SIG-M5 treated with dmso at 0.1 percent for 504 hours (cell line): Measurements from ENCODE around the gene C6orf136.
"Not testable (repeated sequence)": the region's sequence is repeated elsewhere in the genome, so short reads cannot be mapped to it uniquely, and the experiment has no call there.

ENCODE experiments used
- DNase-seq: peaks from one replicate; lab custom pipeline; 2025; ENCODE audit not compliant: unreplicated experiment; lab: John Stamatoyannopoulos, UW

C6orf136 gene

DNA sequence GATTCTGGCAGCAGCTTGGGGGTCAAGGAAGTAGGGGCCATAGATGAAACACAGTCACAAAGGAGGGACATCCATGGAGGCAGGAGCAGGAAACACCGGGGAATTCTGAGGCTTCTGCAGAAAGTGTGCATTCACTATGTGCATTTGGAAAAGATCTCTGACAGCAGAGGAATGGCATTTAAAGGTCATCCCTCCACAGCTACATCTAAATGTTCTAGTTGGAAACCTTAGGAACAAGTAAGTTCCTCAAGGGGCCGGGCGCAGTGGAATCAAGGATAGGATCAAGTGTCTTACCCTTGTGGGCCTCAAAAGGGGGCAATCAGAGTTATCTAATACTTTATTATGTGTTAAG lies 8.8 kb downstream of the C6orf136 start:
- DNase-seq, result no peak

- no peak for DNase-seq
Measured at GRCh38 chr6:30656513-30656912, 9.6 kb downstream of the C6orf136 start.

DNA sequence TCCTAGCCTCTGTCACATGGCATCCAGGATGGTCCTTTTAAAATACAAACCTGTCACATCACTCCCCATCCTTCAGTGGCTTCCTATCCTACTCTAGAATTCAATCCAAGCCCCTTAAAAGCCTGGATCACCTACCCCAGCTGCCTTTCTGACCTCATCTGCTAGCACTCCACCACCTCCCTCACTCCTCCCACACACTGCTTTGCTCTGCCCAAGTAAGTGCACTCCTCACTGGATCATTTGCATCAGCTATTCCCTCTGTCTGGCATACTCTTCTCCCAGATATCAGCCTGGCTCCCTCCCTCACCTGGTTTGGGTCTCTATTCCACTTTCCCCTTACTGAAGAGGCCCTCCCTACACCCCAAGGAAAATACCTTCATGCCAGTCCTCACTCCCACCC lies 10.5 kb downstream of the C6orf136 start:
- no peak for DNase-seq

GRCh38 chr6:30657922-30658321 lies 11.0 kb downstream of the C6orf136 start:
- DNase-seq, result not testable (repeated sequence)

GRCh38 chr6:30664994-30665767 lies 18.2 kb downstream of the C6orf136 start:
- no peak for DNase-seq

DNA sequence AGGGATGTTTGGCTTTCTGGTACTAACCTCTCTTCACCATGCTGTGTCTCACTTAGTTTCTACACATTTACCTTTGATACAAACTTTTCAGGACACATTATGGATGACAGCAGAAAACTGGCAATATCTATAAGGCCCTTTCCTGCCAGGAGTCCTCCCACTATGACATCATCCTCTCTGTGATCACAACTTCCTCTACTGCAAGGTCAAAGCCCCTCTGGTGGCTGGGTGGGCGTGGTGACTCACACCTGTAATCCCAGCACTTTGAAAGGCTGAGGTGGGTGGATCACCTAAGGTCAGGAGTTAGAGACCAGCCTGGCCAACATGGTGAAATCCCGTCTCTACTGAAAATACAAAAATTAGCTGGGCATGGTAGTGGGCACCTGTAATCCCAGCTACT lies 19.4 kb downstream of the C6orf136 start:
- DNase-seq, result not testable (repeated sequence)

DNA sequence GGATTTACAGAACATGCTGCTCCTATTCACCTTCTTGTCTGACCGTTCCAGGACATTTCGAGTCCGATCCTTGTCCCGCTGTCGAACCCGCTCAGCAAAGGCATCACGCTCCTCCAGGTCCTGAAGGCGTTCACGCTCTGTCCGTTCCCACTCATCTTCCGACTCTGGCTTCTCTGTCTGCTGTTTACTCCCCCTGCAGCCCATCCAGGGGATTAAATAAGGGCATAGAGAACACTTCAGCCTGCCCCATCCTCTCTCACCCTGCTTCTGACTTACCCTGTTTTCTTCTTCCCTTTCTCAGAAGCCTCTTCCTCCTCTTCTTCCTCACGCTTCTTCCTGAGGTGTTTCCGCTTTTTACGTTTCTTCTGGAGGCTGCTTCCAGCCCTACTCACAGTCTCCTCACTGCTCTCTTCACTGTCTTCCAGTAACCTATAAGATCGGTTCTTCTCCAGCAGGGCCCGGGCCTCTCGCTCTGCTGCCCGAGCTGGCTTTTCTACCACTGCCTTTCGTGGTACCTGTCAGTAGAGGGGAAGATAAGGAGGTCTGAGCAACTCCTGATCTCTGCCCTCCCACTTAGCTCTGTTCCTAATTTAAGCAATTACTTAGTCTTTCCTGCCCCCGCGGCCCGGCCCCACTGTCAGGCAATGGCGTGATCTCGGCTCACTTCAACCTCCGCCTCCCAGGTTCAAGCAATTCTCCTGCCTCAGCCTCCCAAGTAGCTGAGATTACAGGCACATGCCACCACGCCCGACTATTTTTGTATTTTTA lies 24.0 kb downstream of the C6orf136 start:
- no peak for DNase-seq

DNA sequence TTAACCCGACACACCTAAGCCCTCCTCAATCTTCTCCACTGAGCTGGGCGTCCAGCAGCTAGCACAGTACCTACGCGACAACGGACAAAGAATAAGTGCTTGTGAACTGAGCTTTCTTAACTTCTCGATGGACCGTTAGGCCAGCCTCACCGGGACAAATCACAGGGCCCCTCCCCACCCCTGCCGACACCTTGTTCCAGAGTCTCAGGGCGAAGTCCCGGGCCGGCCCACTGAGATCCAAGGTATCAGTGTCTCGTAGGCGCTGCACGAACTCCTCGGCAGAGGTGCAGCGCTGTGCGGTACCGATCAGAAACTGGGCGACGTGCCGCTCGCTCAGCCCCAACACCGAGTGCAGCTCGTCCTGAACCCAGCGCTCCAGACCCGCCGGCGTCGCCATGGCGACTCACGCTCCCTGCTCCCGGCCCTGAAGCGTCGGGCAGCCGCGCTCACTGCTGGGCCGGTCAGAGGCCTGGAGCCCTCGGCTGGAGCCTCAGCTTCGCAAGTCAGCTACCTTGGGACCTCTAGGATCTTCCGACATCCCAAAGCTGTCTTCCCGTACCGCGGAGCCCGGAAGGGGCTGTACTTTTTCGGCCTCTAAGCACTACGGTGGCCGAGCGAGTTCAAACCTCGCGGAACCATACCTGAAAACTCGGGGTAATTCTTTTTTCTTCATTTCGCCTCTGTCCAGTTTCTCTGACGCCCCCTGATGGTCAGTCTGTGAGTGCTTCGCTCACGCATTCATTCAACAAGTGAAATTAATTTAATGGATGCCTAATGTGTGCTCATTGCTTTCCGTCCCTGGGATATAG lies 25.7 kb downstream of the C6orf136 start, which contains the start of gene DHX16:
DHX16 (minus strand) TSS at position 562 of the 809 bp plus-strand sequence; CDS start at position 397, 165 bp downstream.
- peak; percentile 94 for DNase-seq

DNA sequence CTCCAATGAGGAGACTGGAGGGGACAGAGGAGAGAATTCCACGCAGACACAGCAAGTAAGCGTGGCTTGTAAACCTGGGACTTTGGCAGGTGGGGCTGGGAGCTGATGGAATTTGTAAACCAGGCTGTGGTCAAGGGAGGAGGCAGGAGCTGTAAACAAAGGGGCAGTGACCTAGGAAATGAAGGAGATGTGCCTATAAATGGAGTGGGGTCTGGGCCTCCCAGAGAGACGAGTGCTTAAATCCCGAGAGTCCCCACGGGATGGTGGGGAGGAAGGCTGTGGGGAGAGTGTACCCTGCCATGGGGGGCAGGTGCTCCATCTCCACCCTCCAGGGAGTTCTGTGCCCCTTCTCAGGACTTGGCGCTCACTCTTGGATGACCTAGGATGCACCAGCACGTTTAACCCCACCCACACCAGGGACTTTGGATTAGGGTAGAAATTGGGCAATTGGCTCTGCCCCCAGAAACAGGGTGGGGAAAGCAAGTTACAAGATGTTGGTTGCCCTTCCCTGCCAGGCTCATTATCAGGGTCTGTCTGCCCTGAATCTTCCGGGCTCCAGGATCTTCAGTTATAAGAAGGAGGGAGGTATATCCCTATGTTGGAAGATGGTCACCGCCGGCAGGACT lies 29.8 kb downstream of the C6orf136 start:
- no peak for DNase-seq

DNA sequence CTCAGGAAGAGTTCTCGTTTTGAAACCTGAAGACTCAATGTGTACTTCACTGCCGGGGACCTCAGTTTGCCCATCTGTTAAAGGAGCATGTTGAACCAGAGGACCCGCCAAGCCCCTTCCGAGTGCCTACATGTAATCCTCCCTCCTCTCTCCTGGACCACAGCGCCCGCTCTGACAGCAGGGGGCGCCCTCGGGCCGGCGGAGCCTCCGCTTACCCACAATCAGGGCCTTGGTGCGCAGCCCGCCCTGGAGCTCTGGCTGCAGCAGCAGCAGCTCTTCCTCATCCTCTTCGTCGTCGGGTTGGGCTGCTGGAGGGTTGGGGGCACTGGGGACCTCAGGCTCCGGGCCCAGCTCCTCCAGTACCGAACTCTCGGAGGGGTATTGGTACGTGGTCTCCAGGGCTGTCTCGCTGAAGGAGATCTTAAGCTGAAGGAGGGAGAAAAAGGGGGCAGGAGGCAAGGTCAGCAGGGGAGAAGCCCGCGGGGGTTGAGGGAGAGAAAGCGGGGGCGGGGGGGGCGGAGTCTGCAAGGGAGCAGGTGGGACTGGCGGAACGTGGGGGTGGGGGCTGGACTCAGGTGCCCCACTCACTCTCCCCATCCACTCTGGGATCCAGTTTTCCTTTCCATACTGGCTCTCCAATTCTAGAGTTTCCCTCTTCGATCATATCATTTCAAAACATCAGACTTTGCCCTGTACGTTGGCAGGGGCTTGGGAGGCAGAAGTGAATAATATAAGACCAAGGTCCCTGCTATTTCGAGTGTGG lies 32.2 kb downstream of the C6orf136 start:
- peak; percentile 48 for DNase-seq

DNA sequence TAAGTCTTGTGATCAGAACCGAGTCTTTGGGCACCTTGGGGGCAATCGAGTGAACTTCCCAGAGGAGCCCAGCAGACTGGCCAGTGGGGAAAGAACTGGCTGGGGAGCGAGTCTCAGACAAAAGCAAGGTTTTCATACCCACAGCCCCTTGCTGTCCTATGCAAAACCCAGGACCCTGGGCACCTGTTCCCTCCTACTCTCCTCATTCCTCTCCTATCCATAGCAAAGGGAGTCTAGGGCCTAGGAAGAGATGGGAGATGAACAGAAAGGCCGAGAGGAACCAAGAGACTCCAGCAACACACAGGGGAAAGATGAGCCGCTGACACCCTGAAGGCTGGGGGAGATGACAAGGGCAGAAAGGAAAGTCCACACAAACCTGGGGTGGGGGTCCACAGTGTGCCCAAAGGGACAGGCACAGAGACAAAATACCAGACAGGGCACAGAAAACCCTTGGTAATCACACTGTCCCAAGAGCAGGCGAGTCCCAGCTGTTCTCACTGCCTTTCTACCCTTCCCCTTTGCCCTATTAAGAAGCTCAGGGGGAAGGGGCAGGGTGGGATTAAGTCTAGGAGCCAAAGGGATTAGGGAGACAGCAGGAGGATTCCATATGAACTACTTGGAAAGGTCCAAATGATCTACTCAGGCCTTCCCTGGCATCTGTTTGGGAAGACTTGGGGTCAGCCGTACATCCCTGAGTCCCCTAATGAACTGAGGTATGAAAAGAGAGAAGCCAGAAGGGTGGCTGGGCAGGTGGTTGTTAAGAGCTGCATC lies 33.0 kb downstream of the C6orf136 start:
- no peak for DNase-seq

GRCh38 chr6:30681766-30682142 lies 34.8 kb downstream of the C6orf136 start:
- DNase-seq, result no peak

DNA sequence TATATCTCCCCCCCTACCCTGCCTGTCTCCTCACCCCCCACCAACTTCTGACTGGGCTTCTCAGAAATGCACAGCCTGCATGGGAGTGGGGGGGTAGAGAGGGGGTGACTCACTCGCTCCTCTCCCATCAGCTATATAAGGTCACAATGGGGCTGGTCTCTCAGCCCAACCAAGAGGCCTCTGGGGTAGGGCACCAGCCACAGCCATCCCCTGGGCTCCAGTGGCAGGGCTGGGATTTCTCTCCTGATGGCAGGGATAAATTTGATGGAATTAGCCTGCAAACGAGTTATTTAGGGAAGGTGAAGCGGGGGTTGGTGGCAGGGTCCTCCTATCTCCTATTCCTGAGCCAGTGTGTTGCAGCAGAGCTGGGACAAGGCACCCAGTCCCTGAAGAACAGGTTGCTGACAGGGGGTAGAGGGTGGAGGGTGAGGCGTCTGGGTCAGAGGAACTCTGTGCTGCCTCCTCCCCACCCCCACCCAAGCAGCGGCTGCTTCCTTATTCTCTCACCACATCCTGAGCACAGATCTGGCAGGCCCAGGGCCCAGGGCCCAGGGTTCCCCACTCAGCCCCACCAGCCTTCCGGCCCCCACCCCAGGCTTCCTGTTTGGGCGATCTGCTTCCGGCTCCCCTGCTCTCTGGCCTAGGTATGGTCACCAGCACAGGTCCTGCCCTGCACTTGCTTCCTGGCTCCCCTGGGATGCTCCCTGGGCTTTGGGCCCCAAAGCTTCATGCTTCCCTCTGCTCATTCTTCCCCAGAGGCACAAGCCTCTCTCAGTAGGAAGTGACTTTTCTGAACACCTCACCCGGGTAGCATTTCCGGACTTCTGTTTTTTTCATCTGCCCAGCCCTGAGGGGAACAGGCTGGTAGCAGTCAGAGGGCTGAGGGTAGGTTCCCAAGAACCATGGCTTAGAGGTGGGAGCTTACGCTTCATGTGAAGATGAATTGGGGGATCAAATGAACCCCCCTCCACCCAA lies 35.5 kb downstream of the C6orf136 start:
- DNase-seq, result peak; percentile 89

DNA sequence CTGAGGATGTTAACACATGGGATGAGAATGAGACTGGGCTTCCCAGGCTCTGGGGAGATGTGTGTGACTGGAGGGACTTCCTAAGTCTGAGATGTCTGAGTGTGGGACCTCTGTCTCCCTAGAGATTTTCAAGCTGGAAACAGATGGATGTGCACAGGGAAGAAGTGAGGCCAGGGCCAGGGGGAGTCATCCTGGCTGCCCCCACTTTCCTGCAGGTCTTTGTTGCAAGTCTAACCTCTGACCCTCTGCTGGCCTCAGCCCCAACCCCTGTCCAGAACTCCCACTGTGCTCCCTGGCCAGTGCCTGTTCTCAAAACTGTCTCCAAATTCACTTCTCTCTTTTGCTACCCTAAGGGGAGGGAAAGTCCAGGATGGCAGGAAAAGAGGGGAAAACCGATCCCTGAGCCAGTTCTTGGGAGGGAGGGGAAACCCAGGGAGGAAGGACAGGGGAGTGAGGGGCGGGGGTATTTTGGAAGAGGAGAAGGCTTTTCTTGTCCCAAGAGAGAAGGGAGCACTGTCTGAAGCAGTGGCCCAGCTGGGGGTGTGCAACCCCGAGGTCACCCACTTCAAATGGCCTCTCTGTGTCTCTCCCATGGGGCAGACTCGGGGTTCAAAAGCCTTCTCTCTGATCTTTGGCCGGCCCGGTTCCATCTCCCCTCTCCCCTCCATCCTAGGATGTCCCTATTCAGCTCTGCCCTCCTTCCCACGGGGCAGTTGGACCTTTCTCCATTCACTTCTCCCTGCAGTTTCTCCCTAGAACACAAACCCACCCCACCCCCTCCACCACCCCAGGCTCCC lies 36.4 kb downstream of the C6orf136 start:
- DNase-seq, result no peak

DNA sequence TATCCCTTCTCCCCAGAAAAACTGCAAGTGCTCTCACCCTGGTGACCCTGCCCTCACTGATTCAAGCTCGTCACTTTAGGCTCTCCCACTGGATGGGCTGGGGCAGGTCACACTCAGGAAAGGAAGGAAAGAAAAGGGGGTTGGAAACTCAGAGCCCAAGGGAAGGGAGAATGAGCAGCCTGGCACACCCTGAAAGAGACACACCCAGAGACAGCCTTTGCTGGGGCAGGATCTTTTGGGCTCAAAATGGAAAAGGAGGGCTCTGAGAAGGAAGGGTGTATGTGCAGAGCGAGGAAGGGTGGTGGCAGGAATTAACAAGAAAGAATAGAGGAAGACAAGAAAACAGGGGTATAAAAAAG lies 37.0 kb downstream of the C6orf136 start:
- no peak for DNase-seq

DNA sequence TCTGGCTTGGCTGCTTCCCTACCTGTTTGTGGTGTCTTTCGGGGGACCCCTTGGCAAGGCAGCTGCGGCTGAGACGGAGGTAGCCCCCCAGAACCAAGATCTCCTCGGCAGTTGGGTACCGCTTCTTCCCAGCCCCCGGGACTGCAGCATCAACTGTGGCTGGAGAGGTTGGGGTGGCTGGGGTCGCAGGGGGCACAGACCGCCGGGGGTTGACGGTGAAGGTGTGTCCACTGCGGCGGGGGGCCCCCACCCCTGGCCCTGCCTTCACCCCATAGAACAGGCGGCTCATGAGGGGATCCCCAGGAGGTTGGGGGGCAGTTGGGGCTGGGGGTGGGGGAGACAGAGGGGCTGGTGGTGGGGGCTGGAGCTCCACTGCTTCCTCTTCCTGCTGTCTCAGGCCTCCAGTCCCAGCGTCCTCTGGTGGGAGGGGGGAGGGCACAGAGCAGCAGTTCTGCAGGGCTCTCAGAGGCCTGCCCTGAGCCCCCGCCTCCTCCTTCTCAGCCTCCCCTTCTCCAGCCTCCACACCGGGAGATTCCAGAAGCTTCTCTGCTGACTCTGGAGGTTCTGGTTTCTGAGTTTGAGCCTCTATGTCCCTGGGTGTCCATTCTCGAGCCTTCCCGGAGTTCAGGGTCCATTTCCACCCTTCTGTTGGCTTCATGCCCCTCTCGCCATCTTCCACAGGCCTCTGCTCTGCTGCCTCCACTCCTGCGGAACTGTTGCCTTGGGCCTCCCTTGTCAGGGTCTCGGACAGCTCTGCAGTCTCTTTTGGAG lies 37.6 kb downstream of the C6orf136 start:
- peak; percentile 80 for DNase-seq
